NT2/D1 (cell line): ENCODE results near the gene ARL4A.

ENCODE experiments used
- SUZ12 ChIP-seq: IDR thresholded peaks from 2 replicates; pipeline ENCODE4 v1.6.1; 2011; ENCODE audit not compliant: insufficient read length, insufficient read depth; ENCODE audit errors: extremely low read depth
- YY1 ChIP-seq: IDR thresholded peaks from 2 replicates; pipeline ENCODE4 v1.6.1; 2011; ENCODE audit not compliant: insufficient read length, insufficient read depth
- ZNF274 ChIP-seq: IDR thresholded peaks from 2 replicates; pipeline ENCODE4 v1.6.1; 2011; ENCODE audit warnings: mild to moderate bottlenecking, low read depth, low read length

DNA sequence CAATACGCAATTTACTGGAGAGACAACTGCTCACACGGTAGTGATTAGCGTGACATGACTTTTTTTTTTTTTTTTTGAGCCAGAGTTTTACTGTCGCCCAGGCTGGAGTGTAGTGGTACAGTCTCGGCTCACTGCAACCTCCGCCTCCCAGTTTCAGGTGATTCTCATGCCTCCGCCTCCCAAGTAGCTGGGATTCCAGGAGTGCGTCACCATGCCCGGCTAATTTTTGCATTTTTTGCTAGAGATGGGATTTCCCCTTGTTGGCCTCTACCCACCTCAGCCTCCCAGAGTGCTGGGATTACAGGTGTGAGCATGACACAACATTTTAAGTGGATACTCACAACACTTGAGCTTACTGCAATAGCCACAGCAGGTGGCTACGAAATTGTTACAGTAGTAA is 11.9 kb downstream of the ARL4A start:
- TF ChIP-seq ZNF274: no peak
- no peak for TF ChIP-seq YY1
- no peak for TF ChIP-seq SUZ12
